ENCODE results near the gene PPP4R4. TPM values are rescaled to one million over a fixed set of nuclear protein-coding genes. Genes with fewer than 3 reads are reported as not detected.

Gene PPP4R4
- total RNA-seq, 1 donor: under 0.01 TPM

- Histone ChIP-seq H3K4me2 (ENCODE audit: insufficient read depth, low read length) (no peak overlapping the region), H3K79me2 (ENCODE audit: insufficient read depth, low read length) (no peaks in the 10 kb centered on the region), H2AFZ (ENCODE audit: low read length) (no peak overlapping the region), H3K27ac (ENCODE audit: low read depth, low read length) (no peak overlapping the region), H3K4me1 (ENCODE audit: insufficient read depth, low read length) (peaks cover 4% of the 10 kb centered on the region), H4K20me1 (ENCODE audit: insufficient read depth, low read length) (no peaks in the 10 kb centered on the region), H3K36me3 (ENCODE audit: insufficient read depth, low read length) (no peaks in the 10 kb centered on the region), H3K4me3 (ENCODE audit: insufficient read depth, low read length) (no peak overlapping the region), H3K27me3 (ENCODE audit: insufficient read depth, low read length) (peaks cover 11% of the 10 kb centered on the region), H3K9me3 (ENCODE audit: low read depth, low read length) (no peaks in the 10 kb centered on the region)
- no peak for TF ChIP-seq CTCF (IDR thresholded peaks at IDR 0.05; ENCODE audit: extremely low read depth, low read depth, low read length)
- DNase-seq (ENCODE audit: insufficient read length, low spot score, missing footprints): no peak
Observed at GRCh38 chr14:94170136-94170535, 4.0 kb upstream of the PPP4R4 start.

GRCh38 chr14:94171208-94171607 lies 2.9 kb upstream of the PPP4R4 start:
- no peaks in the 10 kb centered on the region for H3K9me3 ChIP-seq (ENCODE audit: low read depth, low read length)
- no peaks in the 10 kb centered on the region for H3K36me3 ChIP-seq (ENCODE audit: insufficient read depth, low read length)
- no peak overlapping the region for H3K4me2 ChIP-seq (ENCODE audit: insufficient read depth, low read length)
- H3K27me3 ChIP-seq (ENCODE audit: insufficient read depth, low read length): peaks cover 19% of the 10 kb centered on the region
- H2AFZ ChIP-seq (ENCODE audit: low read length): no peak overlapping the region
- no peak for TF ChIP-seq CTCF (IDR thresholded peaks at IDR 0.05; ENCODE audit: extremely low read depth, low read depth, low read length)
- H3K4me1 ChIP-seq (ENCODE audit: insufficient read depth, low read length): peaks cover 4% of the 10 kb centered on the region
- H4K20me1 ChIP-seq (ENCODE audit: insufficient read depth, low read length): no peaks in the 10 kb centered on the region
- no peak overlapping the region for H3K4me3 ChIP-seq (ENCODE audit: insufficient read depth, low read length)
- H3K79me2 ChIP-seq (ENCODE audit: insufficient read depth, low read length): no peaks in the 10 kb centered on the region
- no peak overlapping the region for H3K27ac ChIP-seq (ENCODE audit: low read depth, low read length)
- peak; percentile 81 for DNase-seq (ENCODE audit: insufficient read length, low spot score, missing footprints)

- H3K79me2 ChIP-seq (ENCODE audit: insufficient read depth, low read length): no peaks in the 10 kb centered on the region
- no peaks in the 10 kb centered on the region for H3K9me3 ChIP-seq (ENCODE audit: low read depth, low read length)
- no peaks in the 10 kb centered on the region for H4K20me1 ChIP-seq (ENCODE audit: insufficient read depth, low read length)
- no peak for TF ChIP-seq CTCF (IDR thresholded peaks at IDR 0.05; ENCODE audit: extremely low read depth, low read depth, low read length)
- no peak for DNase-seq (ENCODE audit: insufficient read length, low spot score, missing footprints)
- no peaks in the 10 kb centered on the region for H3K36me3 ChIP-seq (ENCODE audit: insufficient read depth, low read length)
- H3K27ac ChIP-seq (ENCODE audit: low read depth, low read length): no peak overlapping the region
- H2AFZ ChIP-seq (ENCODE audit: low read length): no peak overlapping the region
- H3K4me1 ChIP-seq (ENCODE audit: insufficient read depth, low read length): peaks cover 4% of the 10 kb centered on the region
- peaks cover 32% of the 10 kb centered on the region for H3K27me3 ChIP-seq (ENCODE audit: insufficient read depth, low read length)
- H3K4me3 ChIP-seq (ENCODE audit: insufficient read depth, low read length): no peak overlapping the region
- no peak overlapping the region for H3K4me2 ChIP-seq (ENCODE audit: insufficient read depth, low read length)
Observed at GRCh38 chr14:94172545-94172944, 1.6 kb upstream of the PPP4R4 start.

GRCh38 chr14:94173471-94173884 lies 644 bp upstream of the PPP4R4 start:
- Histone ChIP-seq H2AFZ (ENCODE audit: low read length) (peak overlapping the region; percentile 51), H3K79me2 (ENCODE audit: insufficient read depth, low read length) (no peaks in the 10 kb centered on the region), H3K9me3 (ENCODE audit: low read depth, low read length) (no peaks in the 10 kb centered on the region), H3K4me3 (ENCODE audit: insufficient read depth, low read length) (peak overlapping the region; percentile 60), H3K36me3 (ENCODE audit: insufficient read depth, low read length) (no peaks in the 10 kb centered on the region), H4K20me1 (ENCODE audit: insufficient read depth, low read length) (no peaks in the 10 kb centered on the region), H3K4me2 (ENCODE audit: insufficient read depth, low read length) (peak overlapping the region; percentile 69), H3K27ac (ENCODE audit: low read depth, low read length) (no peak overlapping the region), H3K27me3 (ENCODE audit: insufficient read depth, low read length) (peaks cover 38% of the 10 kb centered on the region), H3K4me1 (ENCODE audit: insufficient read depth, low read length) (peaks cover 4% of the 10 kb centered on the region)
- DNase-seq (ENCODE audit: insufficient read length, low spot score, missing footprints): no peak
- TF ChIP-seq CTCF (IDR thresholded peaks at IDR 0.05; ENCODE audit: extremely low read depth, low read depth, low read length): no peak

Measured in osteoblast (primary cell).